GM19438 (cell line): ENCODE data around the gene CYP39A1.

ENCODE experiments used
- ATAC-seq: cut with Tn5 transposase; IDR thresholded peaks from one replicate; pipeline ENCODE4 v1.9.1; 2021; ENCODE audit warnings: low read depth; ENCODE audit not compliant: unreplicated experiment

CYP39A1 gene

GRCh38 chr6:46598215-46598614 is 54.4 kb downstream of the CYP39A1 start:
- ATAC-seq: no peak

- no peak for ATAC-seq
Observed at GRCh38 chr6:46592740-46593139, 59.9 kb downstream of the CYP39A1 start.

GRCh38 chr6:46592046-46592445 is 60.6 kb downstream of the CYP39A1 start:
- no peak for ATAC-seq

- no peak for ATAC-seq
Observed at GRCh38 chr6:46590765-46591164, 61.9 kb downstream of the CYP39A1 start.

DNA sequence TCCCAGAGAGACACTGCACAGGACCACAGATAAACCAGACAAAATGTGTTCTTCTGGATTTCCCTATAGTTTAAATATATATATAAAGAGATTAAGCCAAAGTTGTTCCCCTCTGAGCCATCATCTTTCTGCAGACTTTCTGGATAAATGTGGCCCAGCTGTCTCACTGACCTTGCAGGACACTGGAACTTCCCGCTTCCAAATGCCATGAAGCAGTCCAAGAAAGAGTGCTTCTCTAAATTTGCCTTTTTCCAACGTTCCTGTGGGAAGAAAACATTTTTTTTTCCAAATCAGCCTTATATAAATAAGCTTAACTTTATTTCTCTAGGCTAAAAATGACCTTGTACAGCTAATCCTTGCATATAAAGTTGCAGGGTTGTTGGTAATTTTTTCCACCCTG is 65.7 kb downstream of the CYP39A1 start:
- ATAC-seq: no peak

DNA sequence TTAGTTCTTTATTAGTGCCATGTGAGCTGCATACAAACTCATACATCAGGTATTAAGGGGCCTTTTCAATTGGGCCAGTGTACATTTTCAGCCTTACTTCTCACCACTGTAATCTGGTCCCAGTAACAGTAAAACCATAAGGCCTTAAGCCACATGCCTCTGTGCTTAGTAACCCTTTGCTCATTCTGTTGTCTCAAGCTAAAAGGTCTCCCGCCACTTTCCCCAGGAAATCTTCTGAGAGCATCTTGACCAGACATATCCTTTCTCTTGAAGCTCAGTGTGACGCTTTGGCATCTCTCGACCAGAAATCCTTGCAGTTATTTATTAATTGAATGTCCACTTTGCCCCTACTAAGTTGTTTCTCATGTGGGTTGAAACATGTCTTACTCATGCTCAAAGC is 68.0 kb downstream of the CYP39A1 start:
- ATAC-seq: no peak

GRCh38 chr6:46583721-46584120 is 68.9 kb downstream of the CYP39A1 start:
- ATAC-seq: no peak

GRCh38 chr6:46583081-46583480 is 69.5 kb downstream of the CYP39A1 start:
- ATAC-seq: no peak

- ATAC-seq: no peak
Observed at GRCh38 chr6:46581459-46582177, 71.0 kb downstream of the CYP39A1 start.

DNA sequence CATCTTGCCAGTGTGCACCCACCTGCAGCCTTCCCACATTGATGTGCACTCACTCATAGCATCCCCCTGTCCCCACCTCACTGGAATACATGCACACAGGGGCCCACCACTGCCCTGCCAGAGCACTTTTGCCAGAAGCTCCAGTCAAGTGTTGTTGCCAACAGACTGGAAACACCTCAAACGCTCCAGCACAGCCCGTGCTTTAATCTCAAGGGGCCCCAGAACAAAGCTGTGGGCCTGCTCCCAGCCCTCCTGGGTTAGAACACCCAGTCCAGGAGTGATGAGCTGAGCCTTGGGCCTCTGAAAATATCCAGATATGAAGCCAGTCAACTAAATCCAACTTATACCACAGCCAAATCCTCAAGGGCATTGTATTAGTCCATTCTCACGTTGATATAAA is 77.1 kb downstream of the CYP39A1 start:
- no peak for ATAC-seq

- ATAC-seq: no peak
Observed at GRCh38 chr6:46573140-46573539, 79.5 kb downstream of the CYP39A1 start.

GRCh38 chr6:46565531-46565930 is 87.1 kb downstream of the CYP39A1 start:
- ATAC-seq: no peak

DNA sequence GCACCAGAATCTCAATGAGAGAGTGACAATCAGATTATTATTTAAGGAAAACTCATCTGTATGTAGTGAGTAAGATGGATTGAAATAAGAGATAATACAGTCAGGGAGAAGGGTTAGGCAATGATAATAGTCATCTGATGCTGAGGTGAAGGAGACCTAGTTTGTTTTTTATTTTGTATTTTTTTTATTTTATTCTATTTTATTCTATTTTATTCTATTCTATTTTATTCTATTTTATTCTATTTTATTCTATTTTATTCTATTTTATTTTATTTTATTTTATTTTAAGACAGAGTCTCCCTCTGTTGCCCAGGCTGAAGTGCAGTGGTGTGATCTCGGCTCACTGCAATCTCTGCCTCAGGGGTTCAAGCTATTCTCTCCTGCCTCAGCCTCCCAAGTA is 88.7 kb downstream of the CYP39A1 start:
- ATAC-seq: no peak

GRCh38 chr6:46556053-46556452 is 96.6 kb downstream of the CYP39A1 start:
- ATAC-seq: no peak

DNA sequence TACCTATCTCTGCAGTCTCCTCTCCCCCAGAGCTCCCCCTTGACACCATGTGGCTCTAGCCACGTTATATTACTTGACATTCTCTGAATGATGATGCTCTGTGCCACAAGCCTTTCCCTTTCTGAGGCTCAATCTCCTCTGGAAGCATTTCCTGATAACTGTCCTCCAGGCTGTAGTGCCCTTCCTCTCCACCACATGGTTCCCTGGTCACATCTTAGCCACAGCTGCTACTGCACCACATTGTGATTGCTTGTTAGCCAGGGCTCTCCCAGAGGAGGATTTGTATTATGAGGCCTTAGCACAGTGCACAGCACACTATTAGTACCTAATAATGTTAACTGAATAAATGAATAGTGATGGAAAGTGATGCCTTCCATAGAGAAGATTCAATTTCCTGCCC is 97.5 kb downstream of the CYP39A1 start:
- no peak for ATAC-seq

DNA sequence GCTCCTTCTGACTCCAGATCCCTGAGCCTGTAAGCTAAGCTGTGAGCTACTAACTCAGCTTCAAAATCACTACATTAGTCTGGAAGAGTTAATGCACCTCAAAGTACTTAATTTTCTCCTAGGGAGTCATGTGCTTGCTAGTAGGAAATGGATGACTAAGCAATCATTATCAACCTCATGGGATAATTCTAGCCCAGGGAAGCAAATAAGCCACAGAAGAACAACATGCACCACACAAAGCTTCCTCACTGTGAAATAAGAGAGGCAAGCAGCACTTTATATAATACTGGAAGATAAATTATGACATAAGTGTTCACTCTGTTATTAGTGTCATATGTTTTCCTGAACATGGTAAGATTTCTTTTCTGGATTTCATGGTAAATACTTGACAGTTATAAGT is 103.5 kb downstream of the CYP39A1 start:
- ATAC-seq: no peak

DNA sequence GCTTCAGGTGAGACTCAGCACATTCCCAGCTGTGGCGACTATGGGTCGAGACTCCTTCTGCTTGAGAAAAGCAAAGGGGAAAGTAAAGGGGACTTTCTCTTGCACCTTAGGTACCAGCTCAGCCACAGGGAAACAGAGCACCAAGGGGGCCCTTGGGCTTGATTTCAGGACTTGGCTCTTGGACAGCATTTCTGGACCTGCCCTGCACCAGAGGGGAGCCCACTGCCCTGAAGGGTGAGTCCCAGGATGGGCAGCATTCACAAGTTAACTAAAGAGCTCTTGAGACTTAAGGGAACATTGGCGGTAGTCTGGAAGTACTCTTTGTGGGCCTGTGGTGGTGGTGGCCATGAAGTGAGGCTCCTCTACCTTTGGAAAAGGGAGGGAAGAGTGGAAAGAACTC is 111.1 kb downstream of the CYP39A1 start:
- ATAC-seq: no peak

DNA sequence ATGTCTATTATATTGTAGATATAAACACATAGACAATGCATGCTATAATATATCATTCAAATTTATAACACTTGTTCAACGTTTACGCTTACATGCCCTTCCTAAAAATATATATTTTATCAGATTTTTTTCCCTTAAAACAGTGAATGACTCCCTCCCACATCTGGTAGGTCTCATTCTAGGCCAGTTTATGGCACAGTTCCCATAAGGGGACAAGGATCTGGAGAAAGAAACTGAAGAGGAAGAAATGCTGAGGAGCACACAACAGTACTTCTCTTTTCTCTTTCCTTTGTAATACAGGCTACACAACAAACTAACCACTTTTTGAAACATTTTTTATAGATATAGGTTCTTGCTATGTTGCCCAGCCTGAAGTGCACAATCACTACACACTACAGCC is 112.8 kb downstream of the CYP39A1 start:
- no peak for ATAC-seq

DNA sequence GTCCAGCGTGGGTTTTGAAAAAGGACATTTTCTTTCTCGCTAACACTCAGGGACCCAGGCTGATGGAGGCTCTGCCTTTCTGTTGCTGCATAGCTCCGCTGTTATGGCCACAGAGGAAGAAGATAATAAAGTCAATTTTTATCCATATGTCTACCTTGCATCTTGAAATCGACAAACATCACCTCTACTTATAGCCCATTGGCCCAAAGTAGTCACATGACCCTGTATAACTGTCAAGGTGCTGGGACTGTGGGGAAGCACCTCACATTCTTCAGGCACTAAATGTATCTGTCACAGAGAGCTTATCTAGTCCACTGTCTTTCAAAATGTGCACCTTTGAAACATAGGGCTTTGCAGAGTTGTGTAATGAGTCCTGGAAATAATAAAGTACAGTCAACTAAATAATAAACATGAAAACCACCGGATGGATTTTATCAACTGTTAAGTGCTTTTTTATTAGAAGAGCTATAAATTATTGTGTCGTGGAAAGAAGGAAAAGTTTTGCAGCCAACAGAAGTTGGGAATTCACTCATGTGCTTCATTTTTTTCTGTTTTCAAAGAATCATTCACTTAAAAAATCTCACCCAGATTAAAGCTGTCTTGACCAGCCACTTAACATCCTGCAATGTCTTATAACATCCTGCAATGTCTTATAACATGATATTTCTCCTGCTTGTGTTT is 113.7 kb downstream of the CYP39A1 start:
- ATAC-seq: no peak

- ATAC-seq: no peak
Observed at GRCh38 chr6:46530896-46531295, 121.7 kb downstream of the CYP39A1 start.

GRCh38 chr6:46528961-46529750 is 123.5 kb downstream of the CYP39A1 start:
- ATAC-seq: no peak

- no peak for ATAC-seq
Observed at GRCh38 chr6:46526607-46527006, 126.0 kb downstream of the CYP39A1 start.
